ENCODE results near the gene LOC101059915.
A peak's percentile ranks its signal among the peaks of the same experiment; 100 is the strongest.

Gene LOC101059915

GRCh38 chrX:71618787-71619186 lies 48.6 kb upstream of the LOC101059915 start:
- no peak overlapping the region for H3K9ac ChIP-seq (replicated peaks; ENCODE audit: extremely low read depth, insufficient read depth, low read length)
- peaks cover 0 to 2% of the 10 kb centered on the region in 2 experiments for H3K36me3 ChIP-seq (ENCODE audit: control insufficient read depth in 2 of 2, extremely low read depth in 1 of 2, insufficient read depth in 2 of 2, low read length in 2 of 2)
- intact Hi-C loops (cut with micrococcal nuclease) (no loop called here), dilution Hi-C loops (cut with MboI; ENCODE audit: extremely low pct_ligation_motif_present, low sequenced_read_pairs) (no loop called here)
- CTCF ChIA-PET = interaction anchor here (1.1 kb wide), 1 partner anchor 33 kb away, joined by 3 read pairs; no protein-coding TSS in a partner anchor
- H3K4me3 ChIP-seq (replicated peaks in 1 of 3; ENCODE audit: insufficient read depth in 1 of 3, low read depth in 1 of 3, low read length in 3 of 3) = no peak overlapping the region
- no peaks in the 10 kb centered on the region for H3K9me3 ChIP-seq (replicated peaks; ENCODE audit: control insufficient read depth, insufficient read depth, low read length)
- POLR2A ChIA-PET = no interaction called here
- H3K27me3 ChIP-seq (ENCODE audit: control insufficient read depth in 2 of 2, insufficient read depth in 2 of 2, low read length in 2 of 2) = no peaks in the 10 kb centered on the region
- BruUV-seq (replicated peaks) = no TSS peak
- TF ChIP-seq EZH2 (IDR thresholded peaks at IDR 0.05; ENCODE audit: borderline replicate concordance, low read depth, low read length, severe bottlenecking) (no peak), CTCF (IDR thresholded peaks at IDR 0.05; ENCODE audit: extremely low read depth in 1 of 2, insufficient read depth in 1 of 2, low read depth in 1 of 2, low read length in 2 of 2) (no peak), MAX (IDR thresholded peaks at IDR 0.05; ENCODE audit: insufficient read depth, insufficient read length) (no peak)
- peaks cover 11% of the 10 kb centered on the region for H3K4me1 ChIP-seq (ENCODE audit: control insufficient read depth, extremely low read depth, insufficient read depth, low read length)
- no peaks in the 10 kb centered on the region for H3K79me2 ChIP-seq (ENCODE audit: control insufficient read depth, insufficient read depth, low read length)
- H3K9me1 ChIP-seq (replicated peaks; ENCODE audit: control insufficient read depth, extremely low read depth, insufficient read depth, low read length) = no peaks in the 10 kb centered on the region
- no peak overlapping the region for H3K4me2 ChIP-seq (ENCODE audit: insufficient read depth, low read length)
- no peaks in the 10 kb centered on the region for H4K20me1 ChIP-seq (replicated peaks; ENCODE audit: control insufficient read depth, extremely low read depth, insufficient read depth, low read length)
- H3K27ac ChIP-seq (ENCODE audit: insufficient read depth, low read depth, low read length) = no peak overlapping the region
- H2AFZ ChIP-seq (ENCODE audit: low read depth, low read length) = no peak overlapping the region
- DNase-seq (ENCODE audit: low read depth, low spot score) (no peak), FAIRE-seq (peak; percentile 37)

GRCh38 chrX:71619193-71619592 lies 48.2 kb upstream of the LOC101059915 start:
- TF ChIP-seq MYC (IDR thresholded peaks at IDR 0.05; ENCODE audit: low read depth, low read length) (no peak), CTCF (IDR thresholded peaks at IDR 0.05; ENCODE audit: extremely low read depth in 1 of 2, insufficient read depth in 1 of 2, low read depth in 1 of 2, low read length in 2 of 2) (no peak), POLR2AphosphoS5 (IDR thresholded peaks at IDR 0.05; ENCODE audit: insufficient read depth, low read depth, low read length) (no peak), GATA2 (IDR thresholded peaks at IDR 0.05; ENCODE audit: insufficient read depth, insufficient read length, low read depth, low read length) (no peak), MAX (IDR thresholded peaks at IDR 0.05; ENCODE audit: insufficient read depth, insufficient read length) (no peak), FOS (IDR thresholded peaks at IDR 0.05; ENCODE audit: borderline replicate concordance, insufficient read depth, low read length) (no peak), JUN (IDR thresholded peaks at IDR 0.05; ENCODE audit: borderline replicate concordance, insufficient read depth, insufficient read length, low read depth) (no peak), EZH2 (IDR thresholded peaks at IDR 0.05; ENCODE audit: borderline replicate concordance, low read depth, low read length, severe bottlenecking) (no peak), POLR2A (IDR thresholded peaks at IDR 0.05; ENCODE audit: low read depth, low read length) (no peak)
- Histone ChIP-seq H3K9me1 (replicated peaks; ENCODE audit: control insufficient read depth, extremely low read depth, insufficient read depth, low read length) (no peaks in the 10 kb centered on the region), H3K27ac (ENCODE audit: insufficient read depth, low read depth, low read length) (no peak overlapping the region), H3K9me3 (replicated peaks; ENCODE audit: control insufficient read depth, insufficient read depth, low read length) (no peaks in the 10 kb centered on the region), H2AFZ (ENCODE audit: low read depth, low read length) (no peak overlapping the region), H3K9ac (replicated peaks; ENCODE audit: extremely low read depth, insufficient read depth, low read length) (no peak overlapping the region), H4K20me1 (replicated peaks; ENCODE audit: control insufficient read depth, extremely low read depth, insufficient read depth, low read length) (no peaks in the 10 kb centered on the region), H3K4me2 (ENCODE audit: insufficient read depth, low read length) (no peak overlapping the region), H3K27me3 (ENCODE audit: control insufficient read depth in 2 of 2, insufficient read depth in 2 of 2, low read length in 2 of 2) (no peaks in the 10 kb centered on the region), H3K4me1 (ENCODE audit: control insufficient read depth, extremely low read depth, insufficient read depth, low read length) (peaks cover 11% of the 10 kb centered on the region), H3K79me2 (ENCODE audit: control insufficient read depth, insufficient read depth, low read length) (no peaks in the 10 kb centered on the region), H3K4me3 (replicated peaks in 1 of 3; ENCODE audit: insufficient read depth in 1 of 3, low read depth in 1 of 3, low read length in 3 of 3) (no peak overlapping the region), H3K36me3 (ENCODE audit: control insufficient read depth in 2 of 2, extremely low read depth in 1 of 2, insufficient read depth in 2 of 2, low read length in 2 of 2) (peaks cover 0 to 2% of the 10 kb centered on the region in 2 experiments)
- no TSS peak for BruUV-seq (replicated peaks)
- DNase-seq (ENCODE audit: low read depth, low spot score) (no peak), FAIRE-seq (no peak)
- intact Hi-C loops (cut with micrococcal nuclease) (no loop called here), dilution Hi-C loops (cut with MboI; ENCODE audit: extremely low pct_ligation_motif_present, low sequenced_read_pairs) (no loop called here)
- POLR2A ChIA-PET = no interaction called here
- CTCF ChIA-PET = interaction anchor here (1.1 kb wide), 1 partner anchor 33 kb away, joined by 3 read pairs; no protein-coding TSS in a partner anchor

Data from endothelial cell of umbilical vein (primary cell).